HCT116 (cell line): ENCODE results near the gene COPS2. TPM values are rescaled to one million over a fixed set of nuclear protein-coding genes. Genes with fewer than 3 reads are reported as not detected.

ENCODE experiments used
- ATAC-seq: fragments of 200-7000 bp; cut with Tn5 transposase; 2 replicates; pipeline ENCODE4 v1.9.1; 2020; ENCODE audit warnings: mild to moderate bottlenecking, moderate library complexity
- BruUV-seq: library from RNA; stranded (reverse); fragments of 400-500 nt; replicated peaks from 2 replicates; lab custom pipeline; 2021; lab: Mats Ljungman, UMichigan
- CTCF ChIA-PET: fragments of 300-600 bp; sonication (Branson Sonifier 250); formaldehyde crosslinking; loops from one replicate; lab custom pipeline; 2021; ENCODE audit warnings: antibody characterized with exemption; lab: Charles Lee
- POLR2A ChIA-PET: fragments of 300-600, 350-600 bp; sonication (Branson Sonifier 250); formaldehyde crosslinking; loops from one replicate; lab custom pipeline; 2021; ENCODE audit warnings: antibody characterized with exemption; lab: Charles Lee
- RAD21 ChIA-PET, 2 experiments: fragments of 300-600 bp; sonication (Branson Sonifier 250); formaldehyde crosslinking; loops; one replicate each; lab custom pipeline; 2023; ENCODE audit warnings: low total read pairs in 2 of 2; ENCODE audit not compliant: uncharacterized antibody in 2 of 2, unreplicated experiment in 2 of 2, low non-redundant PET in 1 of 2; lab: Charles Lee
- DNase-seq: peaks from one replicate; pipeline ENCODE4 v3.0.0-alpha.2; 2010; ENCODE audit warnings: low read depth, low spot score
- H2AFZ ChIP-seq: fragments of 200-600 bp; shearing (Covaris generic), sonication (generic); 2 replicates; pipeline ENCODE4 v1.6.1; 2017; ENCODE audit warnings: low read depth, mixed run types, mixed read lengths, antibody characterized with exemption, low read length; ENCODE audit not compliant: poor library complexity, severe bottlenecking
- H3K27ac ChIP-seq: 2 replicates; pipeline ENCODE4 v1.5.1; 2012; ENCODE audit warnings: low read depth, low read length
- H3K27me3 ChIP-seq: fragments of 200-600 bp; sonication (generic); 2 replicates; pipeline ENCODE4 v1.6.1; 2016; ENCODE audit warnings: mixed run types, low read length, mixed read lengths; ENCODE audit not compliant: insufficient read depth
- H3K36me3 ChIP-seq, 2 experiments: fragments of 200-500 bp in 1 of 2; fragments of 200-600 bp in 1 of 2; sonication (Bioruptor generic) in 1 of 2; sonication (generic) in 1 of 2; 2 replicates each; pipeline versions ENCODE4 v1.5.1 to v1.6.1; 2014 to 2016; ENCODE audit warnings: low read length in 2 of 2, inconsistent platforms in 1 of 2, mixed read lengths in 1 of 2, mixed run types in 1 of 2; ENCODE audit not compliant: insufficient read depth in 2 of 2, control insufficient read depth in 1 of 2
- H3K4me1 ChIP-seq, 2 experiments: fragments of 200-600 bp in 1 of 2; sonication (generic) in 1 of 2; 2 replicates each; pipeline versions ENCODE4 v1.5.1 to v1.6.1; 2012 to 2017; ENCODE audit warnings: low read length in 2 of 2, inconsistent platforms in 1 of 2, mild to moderate bottlenecking in 1 of 2, mixed read lengths in 1 of 2, mixed run types in 1 of 2, moderate library complexity in 1 of 2; ENCODE audit not compliant: insufficient read depth in 2 of 2, control insufficient read depth in 1 of 2
- H3K4me2 ChIP-seq: fragments of 200-600 bp; sonication (generic); 2 replicates; pipeline ENCODE4 v1.6.1; 2017; ENCODE audit warnings: mixed run types, low read length, mixed read lengths
- H3K4me3 ChIP-seq, 2 experiments: fragments of 200-600 bp in 1 of 2; sonication (generic) in 1 of 2; replicated peaks in 1 of 2; 2 replicates each; pipeline ENCODE4 v1.5.1; 2011 to 2016; ENCODE audit warnings: low read length in 2 of 2, control low read depth in 1 of 2, low read depth in 1 of 2, mild to moderate bottlenecking in 1 of 2, mixed read lengths in 1 of 2, mixed run types in 1 of 2
- H3K79me2 ChIP-seq: fragments of 200-600 bp; sonication (generic); 2 replicates; pipeline ENCODE4 v1.6.1; 2017; ENCODE audit warnings: mild to moderate bottlenecking, mixed run types, low read length, moderate library complexity, mixed read lengths; ENCODE audit not compliant: insufficient read depth
- H3K9ac ChIP-seq: fragments of 200-600 bp; sonication (generic); 2 replicates; pipeline ENCODE4 v1.6.1; 2016; ENCODE audit warnings: low read length, mixed read lengths
- H3K9me2 ChIP-seq: fragments of 200-600 bp; sonication (generic), shearing (Covaris generic); 2 replicates; pipeline ENCODE4 v1.6.1; 2017; ENCODE audit warnings: mixed run types, mild to moderate bottlenecking, moderate library complexity; ENCODE audit not compliant: insufficient read depth
- H3K9me3 ChIP-seq, 2 experiments: fragments of 200-500 bp in 1 of 2; fragments of 200-600 bp in 1 of 2; sonication (Bioruptor generic) in 1 of 2; sonication (generic) in 1 of 2; 2 replicates each; pipeline ENCODE4 v1.6.1; 2014 to 2017; ENCODE audit warnings: low read length in 2 of 2, mixed read lengths in 2 of 2, inconsistent platforms in 1 of 2, low read depth in 1 of 2, mild to moderate bottlenecking in 1 of 2, mixed run types in 1 of 2, moderate library complexity in 1 of 2; ENCODE audit not compliant: control insufficient read depth in 1 of 2, insufficient read depth in 1 of 2
- H4K20me1 ChIP-seq: fragments of 200-600 bp; sonication (generic), shearing (Covaris generic); 2 replicates; pipeline ENCODE4 v1.6.1; 2017; ENCODE audit warnings: mixed run types, mild to moderate bottlenecking, moderate library complexity; ENCODE audit not compliant: insufficient read depth
- CBX3 ChIP-seq: IDR thresholded peaks from 2 replicates; pipeline ENCODE4 v1.6.1; 2012; ENCODE audit warnings: low read depth
- CEBPB ChIP-seq: IDR thresholded peaks from 2 replicates; pipeline ENCODE4 v1.6.1; 2012; ENCODE audit warnings: low read depth
- EGR1 ChIP-seq: IDR thresholded peaks from 2 replicates; pipeline ENCODE4 v1.6.1; 2012; ENCODE audit warnings: low read depth
- ELF1 ChIP-seq: IDR thresholded peaks from 2 replicates; pipeline ENCODE4 v1.6.1; 2012; ENCODE audit warnings: low read depth, borderline replicate concordance
- EZH2phosphoT487 ChIP-seq: fragments of 200-600 bp; IDR thresholded peaks from 2 replicates; pipeline ENCODE4 v1.6.1; 2018; ENCODE audit warnings: antibody characterized with exemption, borderline replicate concordance
- JUND ChIP-seq: IDR thresholded peaks from 2 replicates; pipeline ENCODE4 v1.6.1; 2012
- POLR2AphosphoS5 ChIP-seq: IDR thresholded peaks from 2 replicates; pipeline ENCODE4 v1.6.1; 2011; ENCODE audit warnings: mild to moderate bottlenecking, low read depth, low read length, moderate library complexity
- RAD21 ChIP-seq: IDR thresholded peaks from 2 replicates; pipeline ENCODE4 v1.6.1; 2012; ENCODE audit warnings: low read depth, mild to moderate bottlenecking
- SIN3A ChIP-seq: IDR thresholded peaks from 2 replicates; pipeline ENCODE4 v1.6.1; 2012; ENCODE audit warnings: low read depth
- SP1 ChIP-seq: IDR thresholded peaks from 2 replicates; pipeline ENCODE4 v1.6.1; 2012; ENCODE audit warnings: low read depth
- SRF ChIP-seq: IDR thresholded peaks from 2 replicates; pipeline ENCODE4 v1.6.1; 2012; ENCODE audit warnings: low read depth
- YY1 ChIP-seq: IDR thresholded peaks from 2 replicates; pipeline ENCODE4 v1.6.1; 2011; ENCODE audit warnings: low read length, low read depth, moderate library complexity, mild to moderate bottlenecking; ENCODE audit not compliant: insufficient replicate concordance; ENCODE audit errors: extremely low read depth
- ZFX ChIP-seq: fragments of 450-650 bp; IDR thresholded peaks from 2 replicates; pipeline ENCODE4 v1.6.1; 2017
- ZNF274 ChIP-seq: fragments of 200-500 bp; sonication (Bioruptor generic); IDR thresholded peaks from 2 replicates; pipeline ENCODE4 v1.6.1; 2014; ENCODE audit warnings: mild to moderate bottlenecking, low read depth, low read length, inconsistent platforms
- intact Hi-C: fragments of 100-400 bp; cut with micrococcal nuclease; formaldehyde crosslinking; loops from 2 replicates; pipeline ENCODE4 v1.10.0; 2022
- total RNA-seq: library from RNA; stranded (reverse); gene quantifications from one replicate; pipeline ENCODE4 v1.2.1, GENCODE V29; 2021; ENCODE audit not compliant: unreplicated experiment
- TF ChIP-seq, protein P1 (sequence below): IDR thresholded peaks from 2 replicates; pipeline ENCODE4 v1.6.1; 2012
- TF ChIP-seq, protein P2 (sequence below): IDR thresholded peaks from 2 replicates; pipeline ENCODE4 v1.6.1; 2012; ENCODE audit warnings: low read depth
- TF ChIP-seq, protein P3 (sequence below), 3 experiments: fragments of 200-600 bp in 1 of 3; sonication (generic) in 1 of 3; IDR thresholded peaks in 2 of 3; conservative IDR thresholded peaks in 1 of 3; 2 replicates each; pipeline ENCODE4 v1.5.1; 2012 to 2017; ENCODE audit warnings: low read depth in 2 of 3, low read length in 2 of 3, antibody characterized with exemption in 1 of 3, borderline replicate concordance in 1 of 3, control low read depth in 1 of 3, mild to moderate bottlenecking in 1 of 3, mixed read lengths in 1 of 3, mixed run types in 1 of 3, moderate library complexity in 1 of 3; ENCODE audit not compliant: insufficient read depth in 1 of 3
- TF ChIP-seq, protein P4 (sequence below): IDR thresholded peaks from 2 replicates; pipeline ENCODE4 v1.6.1; 2011; ENCODE audit warnings: mild to moderate bottlenecking, low read length, moderate library complexity; ENCODE audit not compliant: insufficient replicate concordance; ENCODE audit errors: extremely low read depth
- TF ChIP-seq, protein P5 (sequence below): IDR thresholded peaks from 2 replicates; pipeline ENCODE4 v1.6.1; 2012

Gene COPS2
- total RNA-seq, 1 experiment from 2014 or later, result 93.6 TPM

DNA sequence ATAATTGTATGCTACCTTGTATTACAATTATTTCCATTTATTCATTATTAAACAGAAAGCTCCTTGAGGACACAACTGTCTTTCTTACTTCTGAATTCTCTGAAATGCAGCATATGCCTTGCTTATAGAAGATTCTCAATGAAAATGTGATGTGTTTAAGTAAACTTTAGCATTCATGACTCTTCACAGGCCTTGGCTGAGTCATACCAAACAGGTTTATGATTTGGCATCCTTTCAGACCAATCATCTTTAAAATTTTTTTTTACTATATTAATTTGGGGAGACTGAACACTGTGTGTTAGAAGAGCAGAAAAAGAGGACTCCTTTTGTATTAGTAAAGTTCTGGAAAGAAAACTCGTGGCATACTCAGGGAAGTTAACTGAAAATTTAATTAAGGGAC lies 8.3 kb upstream of the COPS2 start:
- RAD21 ChIA-PET, result no interaction called here
- Histone ChIP-seq H4K20me1 (no peaks in the 10 kb centered on the region), H3K9ac (no peak overlapping the region), H3K4me1 (no peaks in the 10 kb centered on the region), H3K9me3 (no peaks in the 10 kb centered on the region), H3K9me2 (no peaks in the 10 kb centered on the region), H3K4me3 (no peak overlapping the region), H3K36me3 (no peaks in the 10 kb centered on the region), H2AFZ (no peak overlapping the region), H3K4me2 (no peak overlapping the region), H3K27ac (no peak overlapping the region), H3K79me2 (no peaks in the 10 kb centered on the region), H3K27me3 (no peaks in the 10 kb centered on the region)
- intact Hi-C loops, result no loop called here
- ATAC-seq (no peak), DNase-seq (no peak)
- TF ChIP-seq SIN3A (no peak), POLR2AphosphoS5 (no peak), ZFX (no peak), CEBPB (no peak), YY1 (no peak), CBX3 (no peak), EGR1 (no peak), SP1 (no peak), ZNF274 (no peak), SRF (no peak), ELF1 (no peak), RAD21 (no peak), JUND (no peak), EZH2phosphoT487 (no peak)
- TF ChIP-seq, protein P1, sequence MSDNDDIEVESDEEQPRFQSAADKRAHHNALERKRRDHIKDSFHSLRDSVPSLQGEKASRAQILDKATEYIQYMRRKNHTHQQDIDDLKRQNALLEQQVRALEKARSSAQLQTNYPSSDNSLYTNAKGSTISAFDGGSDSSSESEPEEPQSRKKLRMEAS, result no peak
- TF ChIP-seq, protein P2, sequence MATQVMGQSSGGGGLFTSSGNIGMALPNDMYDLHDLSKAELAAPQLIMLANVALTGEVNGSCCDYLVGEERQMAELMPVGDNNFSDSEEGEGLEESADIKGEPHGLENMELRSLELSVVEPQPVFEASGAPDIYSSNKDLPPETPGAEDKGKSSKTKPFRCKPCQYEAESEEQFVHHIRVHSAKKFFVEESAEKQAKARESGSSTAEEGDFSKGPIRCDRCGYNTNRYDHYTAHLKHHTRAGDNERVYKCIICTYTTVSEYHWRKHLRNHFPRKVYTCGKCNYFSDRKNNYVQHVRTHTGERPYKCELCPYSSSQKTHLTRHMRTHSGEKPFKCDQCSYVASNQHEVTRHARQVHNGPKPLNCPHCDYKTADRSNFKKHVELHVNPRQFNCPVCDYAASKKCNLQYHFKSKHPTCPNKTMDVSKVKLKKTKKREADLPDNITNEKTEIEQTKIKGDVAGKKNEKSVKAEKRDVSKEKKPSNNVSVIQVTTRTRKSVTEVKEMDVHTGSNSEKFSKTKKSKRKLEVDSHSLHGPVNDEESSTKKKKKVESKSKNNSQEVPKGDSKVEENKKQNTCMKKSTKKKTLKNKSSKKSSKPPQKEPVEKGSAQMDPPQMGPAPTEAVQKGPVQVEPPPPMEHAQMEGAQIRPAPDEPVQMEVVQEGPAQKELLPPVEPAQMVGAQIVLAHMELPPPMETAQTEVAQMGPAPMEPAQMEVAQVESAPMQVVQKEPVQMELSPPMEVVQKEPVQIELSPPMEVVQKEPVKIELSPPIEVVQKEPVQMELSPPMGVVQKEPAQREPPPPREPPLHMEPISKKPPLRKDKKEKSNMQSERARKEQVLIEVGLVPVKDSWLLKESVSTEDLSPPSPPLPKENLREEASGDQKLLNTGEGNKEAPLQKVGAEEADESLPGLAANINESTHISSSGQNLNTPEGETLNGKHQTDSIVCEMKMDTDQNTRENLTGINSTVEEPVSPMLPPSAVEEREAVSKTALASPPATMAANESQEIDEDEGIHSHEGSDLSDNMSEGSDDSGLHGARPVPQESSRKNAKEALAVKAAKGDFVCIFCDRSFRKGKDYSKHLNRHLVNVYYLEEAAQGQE, result no peak
- TF ChIP-seq, protein P3, sequence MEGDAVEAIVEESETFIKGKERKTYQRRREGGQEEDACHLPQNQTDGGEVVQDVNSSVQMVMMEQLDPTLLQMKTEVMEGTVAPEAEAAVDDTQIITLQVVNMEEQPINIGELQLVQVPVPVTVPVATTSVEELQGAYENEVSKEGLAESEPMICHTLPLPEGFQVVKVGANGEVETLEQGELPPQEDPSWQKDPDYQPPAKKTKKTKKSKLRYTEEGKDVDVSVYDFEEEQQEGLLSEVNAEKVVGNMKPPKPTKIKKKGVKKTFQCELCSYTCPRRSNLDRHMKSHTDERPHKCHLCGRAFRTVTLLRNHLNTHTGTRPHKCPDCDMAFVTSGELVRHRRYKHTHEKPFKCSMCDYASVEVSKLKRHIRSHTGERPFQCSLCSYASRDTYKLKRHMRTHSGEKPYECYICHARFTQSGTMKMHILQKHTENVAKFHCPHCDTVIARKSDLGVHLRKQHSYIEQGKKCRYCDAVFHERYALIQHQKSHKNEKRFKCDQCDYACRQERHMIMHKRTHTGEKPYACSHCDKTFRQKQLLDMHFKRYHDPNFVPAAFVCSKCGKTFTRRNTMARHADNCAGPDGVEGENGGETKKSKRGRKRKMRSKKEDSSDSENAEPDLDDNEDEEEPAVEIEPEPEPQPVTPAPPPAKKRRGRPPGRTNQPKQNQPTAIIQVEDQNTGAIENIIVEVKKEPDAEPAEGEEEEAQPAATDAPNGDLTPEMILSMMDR (IDR thresholded peaks at IDR 0.05 in 2 of 3, conservative IDR thresholded peaks at IDR 0.05 in 1 of 3; ENCODE audit: borderline replicate concordance in 1 of 3, insufficient read depth in 1 of 3, low read depth in 2 of 3, low read length in 2 of 3), result no peak
- TF ChIP-seq, protein P4, sequence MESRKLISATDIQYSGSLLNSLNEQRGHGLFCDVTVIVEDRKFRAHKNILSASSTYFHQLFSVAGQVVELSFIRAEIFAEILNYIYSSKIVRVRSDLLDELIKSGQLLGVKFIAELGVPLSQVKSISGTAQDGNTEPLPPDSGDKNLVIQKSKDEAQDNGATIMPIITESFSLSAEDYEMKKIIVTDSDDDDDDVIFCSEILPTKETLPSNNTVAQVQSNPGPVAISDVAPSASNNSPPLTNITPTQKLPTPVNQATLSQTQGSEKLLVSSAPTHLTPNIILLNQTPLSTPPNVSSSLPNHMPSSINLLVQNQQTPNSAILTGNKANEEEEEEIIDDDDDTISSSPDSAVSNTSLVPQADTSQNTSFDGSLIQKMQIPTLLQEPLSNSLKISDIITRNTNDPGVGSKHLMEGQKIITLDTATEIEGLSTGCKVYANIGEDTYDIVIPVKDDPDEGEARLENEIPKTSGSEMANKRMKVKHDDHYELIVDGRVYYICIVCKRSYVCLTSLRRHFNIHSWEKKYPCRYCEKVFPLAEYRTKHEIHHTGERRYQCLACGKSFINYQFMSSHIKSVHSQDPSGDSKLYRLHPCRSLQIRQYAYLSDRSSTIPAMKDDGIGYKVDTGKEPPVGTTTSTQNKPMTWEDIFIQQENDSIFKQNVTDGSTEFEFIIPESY, result no peak
- TF ChIP-seq, protein P5, sequence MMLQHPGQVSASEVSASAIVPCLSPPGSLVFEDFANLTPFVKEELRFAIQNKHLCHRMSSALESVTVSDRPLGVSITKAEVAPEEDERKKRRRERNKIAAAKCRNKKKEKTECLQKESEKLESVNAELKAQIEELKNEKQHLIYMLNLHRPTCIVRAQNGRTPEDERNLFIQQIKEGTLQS, result no peak
- BruUV-seq, result no TSS peak
- POLR2A ChIA-PET, result no interaction called here
- CTCF ChIA-PET, result no interaction called here
